GM12873 (cell line): Measurements from ENCODE around the gene LINGO1.
A peak's percentile ranks its signal among the peaks of the same experiment; 100 is the strongest.

Experiments used
- CTCF ChIP-seq: IDR thresholded peaks from 2 replicates; pipeline ENCODE4 v1.5.1; 2012; ENCODE audit warnings: low read depth, mild to moderate bottlenecking, moderate library complexity, low read length, control low read depth; ENCODE audit not compliant: insufficient read depth; ENCODE audit errors: missing control alignments

The LINGO1 gene

GRCh38 chr15:77619883-77620282, 12.8 kb downstream of the LINGO1 start:
- TF ChIP-seq CTCF: no peak

GRCh38 chr15:77617476-77618230, 15.1 kb downstream of the LINGO1 start:
- TF ChIP-seq CTCF: peak; percentile 66

GRCh38 chr15:77616072-77616471, 16.6 kb downstream of the LINGO1 start:
- no peak for TF ChIP-seq CTCF

GRCh38 chr15:77615472-77615871, 17.2 kb downstream of the LINGO1 start:
- TF ChIP-seq CTCF: no peak

- no peak for TF ChIP-seq CTCF
These were observed 18.4 kb downstream of the LINGO1 start for GRCh38 chr15:77614251-77614806.

- TF ChIP-seq CTCF: no peak
These were observed 18.9 kb downstream of the LINGO1 start for GRCh38 chr15:77613814-77614213.

GRCh38 chr15:77612958-77613601, 19.6 kb downstream of the LINGO1 start:
- TF ChIP-seq CTCF: no peak
